IMR-90 (cell line): ENCODE results near the gene ANGPT4. TPM values are rescaled to one million over a fixed set of nuclear protein-coding genes. Genes with fewer than 3 reads are reported as not detected.

Experiments used
- ATAC-seq: fragments of 200-7000 bp; cut with Tn5 transposase; 2 replicates; pipeline ENCODE4 v1.9.1; 2020; ENCODE audit warnings: low read depth, mild to moderate bottlenecking, moderate library complexity
- BruUV-seq: library from RNA; stranded (reverse); fragments of 400-500 nt; replicated peaks from 2 replicates; lab custom pipeline; 2021; lab: Mats Ljungman, UMichigan
- CTCF ChIA-PET: fragments of 300-600 bp; formaldehyde crosslinking; extraction: SDS; loops from one replicate; lab custom pipeline; 2021; ENCODE audit warnings: antibody characterized with exemption; lab: Yijun Ruan, JAX
- POLR2A ChIA-PET: fragments of 300-600 bp; sonication (Branson Sonifier 250); formaldehyde crosslinking; loops from one replicate; lab custom pipeline; 2022; ENCODE audit warnings: antibody characterized with exemption; ENCODE audit not compliant: unreplicated experiment; lab: Charles Lee
- DNase-seq: peaks from one replicate; pipeline ENCODE4 v3.0.0; 2013
- H2AFZ ChIP-seq: replicated peaks from 2 replicates; pipeline ENCODE3; 2013; ENCODE audit warnings: low read length, mild to moderate bottlenecking; ENCODE audit not compliant: poor library complexity
- H2AK5ac ChIP-seq: 2 replicates; pipeline ENCODE4 v1.6.1; 2013; ENCODE audit warnings: low read depth, low read length, inconsistent platforms
- H2AK9ac ChIP-seq: replicated peaks from 2 replicates; pipeline ENCODE3; 2013; ENCODE audit warnings: mild to moderate bottlenecking, low read depth, low read length, moderate library complexity; ENCODE audit not compliant: poor library complexity
- H2BK120ac ChIP-seq: 2 replicates; pipeline ENCODE4 v1.6.1; 2013; ENCODE audit warnings: low read depth, low read length, inconsistent platforms
- H2BK15ac ChIP-seq: 3 replicates; pipeline ENCODE4 v1.6.1; 2013; ENCODE audit warnings: low read depth, low read length, inconsistent platforms
- H2BK20ac ChIP-seq: 2 replicates; pipeline ENCODE4 v1.6.1; 2013; ENCODE audit warnings: low read depth, mild to moderate bottlenecking, inconsistent platforms, low read length, moderate library complexity
- H2BK5ac ChIP-seq: 2 replicates; pipeline ENCODE4 v1.6.1; 2013; ENCODE audit warnings: mild to moderate bottlenecking, low read depth, low read length, inconsistent platforms; ENCODE audit not compliant: poor library complexity, severe bottlenecking
- H3K14ac ChIP-seq: replicated peaks from 2 replicates; pipeline ENCODE4 v1.6.1; 2013; ENCODE audit warnings: low read depth, low read length, inconsistent platforms
- H3K18ac ChIP-seq: 2 replicates; pipeline ENCODE4 v1.6.1; 2013; ENCODE audit warnings: low read depth, low read length, control low read depth
- H3K23ac ChIP-seq: 2 replicates; pipeline ENCODE4 v1.6.1; 2013; ENCODE audit warnings: low read depth, low read length, inconsistent platforms
- H3K27ac ChIP-seq: 2 replicates; pipeline ENCODE4 v1.5.1; 2013; ENCODE audit warnings: mild to moderate bottlenecking, control low read depth, low read length; ENCODE audit not compliant: insufficient read depth
- H3K27me3 ChIP-seq: 2 replicates; pipeline ENCODE4 v1.6.1; 2013; ENCODE audit warnings: low read length; ENCODE audit not compliant: control insufficient read depth, insufficient read depth
- H3K36me3 ChIP-seq: 2 replicates; pipeline ENCODE4 v1.6.1; 2013; ENCODE audit warnings: low read length, mixed read lengths; ENCODE audit not compliant: control insufficient read depth, insufficient read depth
- H3K4ac ChIP-seq: 2 replicates; pipeline ENCODE4 v1.6.1; 2013; ENCODE audit warnings: low read depth, low read length, inconsistent platforms
- H3K4me1 ChIP-seq: 2 replicates; pipeline ENCODE4 v1.6.1; 2013; ENCODE audit warnings: low read length, mixed read lengths; ENCODE audit not compliant: control insufficient read depth, insufficient read depth
- H3K4me2 ChIP-seq: 2 replicates; pipeline ENCODE4 v1.6.1; 2013; ENCODE audit warnings: low read depth, mild to moderate bottlenecking, control low read depth, low read length, moderate library complexity
- H3K4me3 ChIP-seq: 2 replicates; pipeline ENCODE4 v1.5.1; 2013; ENCODE audit warnings: low read depth, mild to moderate bottlenecking, control low read depth, low read length, moderate library complexity; ENCODE audit not compliant: insufficient read depth
- H3K56ac ChIP-seq: 2 replicates; pipeline ENCODE4 v1.6.1; 2013; ENCODE audit warnings: low read length, inconsistent platforms; ENCODE audit not compliant: insufficient read depth; ENCODE audit errors: extremely low read depth
- H3K79me1 ChIP-seq, 2 experiments: 2 replicates each; pipeline ENCODE4 v1.6.1; 2013; ENCODE audit warnings: low read length in 2 of 2, inconsistent platforms in 1 of 2, low read depth in 1 of 2
- H3K9ac ChIP-seq: 2 replicates; pipeline ENCODE4 v1.6.1; 2013; ENCODE audit warnings: low read depth, low read length, control low read depth
- H3K9me1 ChIP-seq: 2 replicates; pipeline ENCODE4 v1.6.1; 2013; ENCODE audit warnings: low read length, inconsistent platforms; ENCODE audit not compliant: insufficient read depth
- H3K9me3 ChIP-seq: 2 replicates; pipeline ENCODE4 v1.6.1; 2013; ENCODE audit warnings: low read length; ENCODE audit not compliant: control insufficient read depth, insufficient read depth
- H4K20me1 ChIP-seq: 2 replicates; pipeline ENCODE4 v1.6.1; 2013; ENCODE audit warnings: low read length, inconsistent platforms; ENCODE audit not compliant: insufficient read depth
- H4K5ac ChIP-seq: 2 replicates; pipeline ENCODE4 v1.6.1; 2013; ENCODE audit warnings: mild to moderate bottlenecking, low read depth, low read length, control low read depth
- H4K8ac ChIP-seq, 2 experiments: 2 replicates each; pipeline ENCODE4 v1.6.1; 2013; ENCODE audit warnings: low read depth in 2 of 2, low read length in 2 of 2, control low read depth in 1 of 2, inconsistent platforms in 1 of 2
- H4K91ac ChIP-seq: 2 replicates; pipeline ENCODE4 v1.6.1; 2013; ENCODE audit warnings: low read depth, low read length, inconsistent platforms; ENCODE audit not compliant: insufficient read depth
- BHLHE40 ChIP-seq: fragments of 150-350 bp; IDR thresholded peaks from 2 replicates; pipeline ENCODE4 v1.6.1; 2016; ENCODE audit warnings: mild to moderate bottlenecking, low read depth, low read length
- CEBPB ChIP-seq: IDR thresholded peaks from 2 replicates; pipeline ENCODE4 v1.6.1; 2012; ENCODE audit warnings: low read depth, low read length, improper control_type of control experiment
- CHD1 ChIP-seq: IDR thresholded peaks from 2 replicates; pipeline ENCODE4 v1.6.1; 2012; ENCODE audit warnings: low read depth, low read length, improper control_type of control experiment
- ELK1 ChIP-seq: fragments of 150-350 bp; IDR thresholded peaks from 2 replicates; pipeline ENCODE4 v1.6.1; 2016; ENCODE audit warnings: low read depth, mild to moderate bottlenecking, low read length, moderate library complexity, borderline replicate concordance
- FOS ChIP-seq: fragments of 150-350 bp; IDR thresholded peaks from 2 replicates; pipeline ENCODE4 v1.6.1; 2016; ENCODE audit warnings: low read depth, low read length
- MAFK ChIP-seq: IDR thresholded peaks from 2 replicates; pipeline ENCODE4 v1.6.1; 2012; ENCODE audit warnings: low read depth, low read length, improper control_type of control experiment
- MAZ ChIP-seq: IDR thresholded peaks from 2 replicates; pipeline ENCODE4 v1.6.1; 2012; ENCODE audit warnings: low read depth, mild to moderate bottlenecking, low read length, improper control_type of control experiment, moderate library complexity, borderline replicate concordance
- MXI1 ChIP-seq: IDR thresholded peaks from 2 replicates; pipeline ENCODE4 v1.6.1; 2012; ENCODE audit warnings: low read depth, mild to moderate bottlenecking, low read length, moderate library complexity, borderline replicate concordance
- NFE2L2 ChIP-seq: fragments of 150-350 bp; IDR thresholded peaks from 2 replicates; pipeline ENCODE4 v1.6.1; 2016; ENCODE audit warnings: low read depth, mild to moderate bottlenecking, low read length
- POLR2A ChIP-seq: IDR thresholded peaks from 2 replicates; pipeline ENCODE4 v1.6.1; 2012; ENCODE audit warnings: mild to moderate bottlenecking, low read depth, low read length
- RAD21 ChIP-seq: IDR thresholded peaks from 2 replicates; pipeline ENCODE4 v1.6.1; 2012; ENCODE audit warnings: low read length, improper control_type of control experiment
- RCOR1 ChIP-seq: IDR thresholded peaks from 2 replicates; pipeline ENCODE4 v1.6.1; 2012; ENCODE audit warnings: mild to moderate bottlenecking, low read length, improper control_type of control experiment; ENCODE audit not compliant: insufficient replicate concordance
- RFX5 ChIP-seq: IDR thresholded peaks from 2 replicates; pipeline ENCODE4 v1.8.0; 2012; ENCODE audit warnings: low read depth, mild to moderate bottlenecking, low read length, moderate library complexity
- SMC3 ChIP-seq: fragments of 150-350 bp; IDR thresholded peaks from 2 replicates; pipeline ENCODE4 v1.6.1; 2016; ENCODE audit warnings: low read depth, mild to moderate bottlenecking, antibody characterized with exemption, low read length, moderate library complexity
- WGBS, 2 experiments: methylation state at CpG; one replicate each; pipeline versions ENCODE4 v1.1.5 to v1.1.7; 2013; ENCODE audit warnings: missing lambda C conversion rate in 2 of 2; ENCODE audit not compliant: insufficient read length in 1 of 2; ENCODE audit errors: extremely low coverage in 2 of 2; 5-methylcytosine and 5-hydroxymethylcytosine counted together
- dilution Hi-C: fragments of 300-500 bp; cut with HindIII; formaldehyde crosslinking; loops from one replicate; pipeline ENCODE4 v1.14.3; 2018; ENCODE audit warnings: low sequenced_read_pairs; ENCODE audit not compliant: unreplicated experiment
- in situ Hi-C: fragments of 300-500 bp; cut with MboI; formaldehyde crosslinking; loops from 3 replicates; pipeline ENCODE4 v1.14.3; 2019; ENCODE audit warnings: low sequenced_read_pairs, inconsistent platforms, mixed read lengths
- intact Hi-C: fragments of 100-400 bp; cut with micrococcal nuclease; formaldehyde crosslinking; loops from 2 replicates; pipeline ENCODE4 v1.10.0; 2022
- polyA plus RNA-seq, 3 experiments: library from polyadenylated mRNA; depleted of rRNA; stranded (reverse); fragments of >200 nt; gene quantifications; 2 replicates each; pipeline ENCODE4 v1.2.3, GENCODE V29; 2012; ENCODE audit warnings: low replicate concordance in 1 of 3
- total RNA-seq: library from RNA; depleted of rRNA; stranded (reverse); fragments of >200 nt; gene quantifications from 2 replicates; pipeline ENCODE4 v1.2.3, GENCODE V29; 2012
- TF ChIP-seq, protein P1 (sequence below): conservative IDR thresholded peaks from 2 replicates; pipeline ENCODE4 v1.5.1; 2012; ENCODE audit warnings: mild to moderate bottlenecking, low read depth, low read length, improper control_type of control experiment
- TF ChIP-seq, protein P2 (sequence below): fragments of 150-350 bp; IDR thresholded peaks from 2 replicates; pipeline ENCODE4 v1.6.1; 2017; ENCODE audit warnings: mild to moderate bottlenecking, antibody characterized with exemption, low read length, low read depth

Gene ANGPT4
- total and polyA plus RNA-seq, 2 of the 4 experiments (the other 2 are of a cell fraction), result not detected

DNA sequence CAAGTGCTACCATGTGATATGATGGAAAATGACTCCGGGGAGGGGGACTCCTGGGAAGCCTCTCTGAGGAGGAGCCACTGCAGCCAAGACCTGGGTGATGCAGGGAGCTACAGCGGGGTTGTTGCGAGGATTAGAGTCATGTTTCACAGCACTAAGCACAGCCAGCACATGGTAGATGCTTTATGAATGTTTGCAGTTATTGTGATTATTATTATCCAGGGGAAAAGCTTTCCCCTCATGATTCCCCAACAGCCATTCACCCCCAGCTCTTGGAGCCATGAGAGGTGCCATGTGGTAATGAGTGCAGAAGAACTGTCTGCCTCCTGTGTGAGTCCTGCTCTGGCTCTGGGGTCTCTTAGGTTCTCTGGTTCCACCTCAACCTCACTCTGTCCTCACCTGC lies 46.1 kb upstream of the ANGPT4 start:
- Histone ChIP-seq H4K20me1 (no peaks in the 10 kb centered on the region), H4K8ac (no peak overlapping the region), H2BK5ac (no peak overlapping the region), H3K18ac (no peak overlapping the region), H2BK15ac (no peak overlapping the region), H3K9me3 (no peaks in the 10 kb centered on the region), H3K4me2 (no peak overlapping the region), H3K4ac (no peak overlapping the region), H3K36me3 (no peaks in the 10 kb centered on the region), H4K91ac (no peak overlapping the region), H3K27ac (no peak overlapping the region), H2AK9ac (peak overlapping the region; percentile 45), H3K56ac (no peak overlapping the region), H3K14ac (no peak overlapping the region), H3K9me1 (no peaks in the 10 kb centered on the region), H3K79me1 (no peaks in the 10 kb centered on the region), H2BK120ac (no peak overlapping the region), H2BK20ac (no peak overlapping the region), H4K5ac (no peak overlapping the region), H3K9ac (no peak overlapping the region), H3K23ac (no peak overlapping the region), H3K27me3 (peaks cover 8% of the 10 kb centered on the region), H2AK5ac (no peak overlapping the region), H3K4me3 (no peak overlapping the region), H2AFZ (no peak overlapping the region), H3K4me1 (no peaks in the 10 kb centered on the region)
- TF ChIP-seq POLR2A (no peak), BHLHE40 (no peak), RAD21 (no peak), CHD1 (no peak), NFE2L2 (no peak), MXI1 (no peak), ELK1 (no peak), SMC3 (no peak), MAFK (no peak), CEBPB (no peak), FOS (no peak), RFX5 (no peak), MAZ (no peak), RCOR1 (no peak)
- TF ChIP-seq, protein P1, sequence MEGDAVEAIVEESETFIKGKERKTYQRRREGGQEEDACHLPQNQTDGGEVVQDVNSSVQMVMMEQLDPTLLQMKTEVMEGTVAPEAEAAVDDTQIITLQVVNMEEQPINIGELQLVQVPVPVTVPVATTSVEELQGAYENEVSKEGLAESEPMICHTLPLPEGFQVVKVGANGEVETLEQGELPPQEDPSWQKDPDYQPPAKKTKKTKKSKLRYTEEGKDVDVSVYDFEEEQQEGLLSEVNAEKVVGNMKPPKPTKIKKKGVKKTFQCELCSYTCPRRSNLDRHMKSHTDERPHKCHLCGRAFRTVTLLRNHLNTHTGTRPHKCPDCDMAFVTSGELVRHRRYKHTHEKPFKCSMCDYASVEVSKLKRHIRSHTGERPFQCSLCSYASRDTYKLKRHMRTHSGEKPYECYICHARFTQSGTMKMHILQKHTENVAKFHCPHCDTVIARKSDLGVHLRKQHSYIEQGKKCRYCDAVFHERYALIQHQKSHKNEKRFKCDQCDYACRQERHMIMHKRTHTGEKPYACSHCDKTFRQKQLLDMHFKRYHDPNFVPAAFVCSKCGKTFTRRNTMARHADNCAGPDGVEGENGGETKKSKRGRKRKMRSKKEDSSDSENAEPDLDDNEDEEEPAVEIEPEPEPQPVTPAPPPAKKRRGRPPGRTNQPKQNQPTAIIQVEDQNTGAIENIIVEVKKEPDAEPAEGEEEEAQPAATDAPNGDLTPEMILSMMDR, result no peak
- TF ChIP-seq, protein P2, sequence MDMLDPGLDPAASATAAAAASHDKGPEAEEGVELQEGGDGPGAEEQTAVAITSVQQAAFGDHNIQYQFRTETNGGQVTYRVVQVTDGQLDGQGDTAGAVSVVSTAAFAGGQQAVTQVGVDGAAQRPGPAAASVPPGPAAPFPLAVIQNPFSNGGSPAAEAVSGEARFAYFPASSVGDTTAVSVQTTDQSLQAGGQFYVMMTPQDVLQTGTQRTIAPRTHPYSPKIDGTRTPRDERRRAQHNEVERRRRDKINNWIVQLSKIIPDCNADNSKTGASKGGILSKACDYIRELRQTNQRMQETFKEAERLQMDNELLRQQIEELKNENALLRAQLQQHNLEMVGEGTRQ, result no peak
- ATAC-seq (no peak), DNase-seq (no peak)
- in situ Hi-C loops, result no loop called here
- intact Hi-C loops, result no loop called here
- dilution Hi-C loops, result no loop called here
- no TSS peak for BruUV-seq
- POLR2A ChIA-PET, result no interaction called here
- CTCF ChIA-PET, result no interaction called here
- WGBS, 2 experiments, result 14% methylated on average over 1 of the region's 3 CpGs; no CpG with 5 or more reads in 1 of the 2 experiments
